OCI-LY7 (cell line): ENCODE measurements around the gene TRAF2. TPM values are rescaled to one million over a fixed set of nuclear protein-coding genes. Genes with fewer than 3 reads are reported as not detected.
A peak's percentile ranks its signal among the peaks of the same experiment; 100 is the strongest.
"Not testable (repeated sequence)": the region's sequence is repeated elsewhere in the genome, so short reads cannot be mapped to it uniquely, and the experiment has no call there.

Experiments used
- BruUV-seq: library from RNA; stranded (reverse); fragments of 400-500 nt; replicated peaks from 2 replicates; lab custom pipeline; 2021; lab: Mats Ljungman, UMichigan
- CTCF ChIA-PET: fragments of 300-600 bp; sonication (Branson Sonifier 250); formaldehyde crosslinking; loops from one replicate; lab custom pipeline; 2022; ENCODE audit warnings: antibody characterized with exemption; ENCODE audit not compliant: unreplicated experiment; lab: Charles Lee
- POLR2A ChIA-PET: fragments of 300-600 bp; sonication (Branson Sonifier 250); formaldehyde crosslinking; loops from one replicate; lab custom pipeline; 2022; ENCODE audit warnings: antibody characterized with exemption; lab: Charles Lee
- DNase-seq: peaks from one replicate; pipeline ENCODE4 v3.0.0-alpha.2; 2015; ENCODE audit warnings: low spot score
- H2AFZ ChIP-seq: fragments of 200-600 bp; sonication (generic), shearing (Covaris generic); 2 replicates; pipeline ENCODE4 v1.6.1; 2014; ENCODE audit warnings: mild to moderate bottlenecking, antibody characterized with exemption, low read length, moderate library complexity
- H3K27ac ChIP-seq: fragments of 200-600 bp; sonication (generic); 2 replicates; pipeline ENCODE4 v1.5.1; 2014; ENCODE audit warnings: mixed run types, low read depth, mild to moderate bottlenecking, moderate library complexity, low read length, inconsistent platforms; ENCODE audit not compliant: poor library complexity, severe bottlenecking
- H3K36me3 ChIP-seq: fragments of 200-600 bp; sonication (generic); 2 replicates; pipeline ENCODE4 v1.6.1; 2014; ENCODE audit warnings: mild to moderate bottlenecking, antibody characterized with exemption, low read length, moderate library complexity, mixed read lengths; ENCODE audit not compliant: insufficient read depth
- H3K4me1 ChIP-seq: fragments of 200-600 bp; sonication (generic); 2 replicates; pipeline ENCODE4 v1.5.1; 2014; ENCODE audit warnings: mild to moderate bottlenecking, low read length; ENCODE audit not compliant: insufficient read depth, poor library complexity, severe bottlenecking
- H3K4me2 ChIP-seq: fragments of 200-600 bp; sonication (generic); 2 replicates; pipeline ENCODE4 v1.6.1; 2014; ENCODE audit warnings: mild to moderate bottlenecking, low read length
- H3K4me3 ChIP-seq: fragments of 200-600 bp; sonication (generic); 2 replicates; pipeline ENCODE4 v1.5.1; 2014; ENCODE audit warnings: mild to moderate bottlenecking, low read depth, low read length; ENCODE audit not compliant: poor library complexity, severe bottlenecking
- H3K79me2 ChIP-seq: fragments of 200-600 bp; sonication (generic); 2 replicates; pipeline ENCODE4 v1.6.1; 2016; ENCODE audit warnings: low read depth, mild to moderate bottlenecking, low read length, moderate library complexity, mixed read lengths; ENCODE audit not compliant: insufficient read depth
- H3K9me2 ChIP-seq: fragments of 200-600 bp; sonication (generic); 2 replicates; pipeline ENCODE4 v1.6.1; 2016; ENCODE audit warnings: mild to moderate bottlenecking, low read length, mixed read lengths; ENCODE audit not compliant: insufficient read depth
- H3K9me3 ChIP-seq: fragments of 200-600 bp; sonication (generic); 2 replicates; pipeline ENCODE4 v1.6.1; 2014; ENCODE audit warnings: mild to moderate bottlenecking, mixed run types, low read length, mixed read lengths
- H4K20me1 ChIP-seq: fragments of 200-600 bp; sonication (generic); 2 replicates; pipeline ENCODE4 v1.6.1; 2014; ENCODE audit warnings: mild to moderate bottlenecking, antibody characterized with exemption, low read length, moderate library complexity, mixed read lengths; ENCODE audit not compliant: insufficient read depth
- CTCF ChIP-seq: fragments of 200-600 bp; sonication (generic); conservative IDR thresholded peaks from 2 replicates; pipeline ENCODE4 v1.5.1; 2014; ENCODE audit warnings: mild to moderate bottlenecking, antibody characterized with exemption, low read length, moderate library complexity, mixed read lengths
- EZH2phosphoT487 ChIP-seq: fragments of 200-600 bp; sonication (generic); IDR thresholded peaks from 2 replicates; pipeline ENCODE4 v1.6.1; 2018; ENCODE audit warnings: low read depth, borderline replicate concordance, mild to moderate bottlenecking, mixed run types, antibody characterized with exemption, low read length, moderate library complexity, mixed read lengths
- intact Hi-C: fragments of 100-400 bp; cut with micrococcal nuclease; formaldehyde crosslinking; loops from one replicate; pipeline ENCODE4 v1.10.0; 2022; ENCODE audit not compliant: unreplicated experiment
- total RNA-seq, 2 experiments: library from RNA; depleted of rRNA in 1 of 2; stranded (reverse); fragments of >200 nt in 1 of 2; shearing (Covaris generic) in 1 of 2; gene quantifications; 2 replicates each; pipeline ENCODE4 v1.2.3, GENCODE V29; 2014 to 2022

Gene TRAF2
- total RNA-seq, 2 experiments from 2014 or later: 31.4 to 40.5 TPM

- Histone ChIP-seq H3K27ac (no peak overlapping the region), H3K4me1 (peaks cover 21% of the 10 kb centered on the region), H3K4me2 (peak overlapping the region; percentile 39; the same call in 1 of the 2 replicates), H3K9me3 (no peaks in the 10 kb centered on the region), H4K20me1 (no peaks in the 10 kb centered on the region), H3K4me3 (no peak overlapping the region), H3K9me2 (no peaks in the 10 kb centered on the region), H3K79me2 (no peaks in the 10 kb centered on the region), H3K36me3 (no peaks in the 10 kb centered on the region), H2AFZ (no peak overlapping the region)
- TF ChIP-seq EZH2phosphoT487 (no peak), CTCF (no peak)
- intact Hi-C loops: no loop called here
- peak; percentile 27 for DNase-seq
- CTCF ChIA-PET: no interaction called here
- no TSS peak for BruUV-seq
- POLR2A ChIA-PET: no interaction called here
These were observed 4.6 kb upstream of the TRAF2 start for GRCh38 chr9:136881691-136882108.

- no TSS peak for BruUV-seq
- Histone ChIP-seq H3K36me3 (no peaks in the 10 kb centered on the region), H3K9me2 (no peaks in the 10 kb centered on the region), H2AFZ (no peak overlapping the region), H3K9me3 (no peaks in the 10 kb centered on the region), H3K79me2 (peaks cover 5% of the 10 kb centered on the region), H3K4me3 (no peak overlapping the region), H4K20me1 (no peaks in the 10 kb centered on the region), H3K27ac (no peak overlapping the region), H3K4me1 (peaks cover 21% of the 10 kb centered on the region), H3K4me2 (peak overlapping the region; percentile 39)
- POLR2A ChIA-PET: no interaction called here
- intact Hi-C loops: no loop called here
- peak; percentile 25 for DNase-seq
- CTCF ChIA-PET: interaction anchor here (0.6 kb wide), 1 partner anchor 114 kb away, joined by 6 read pairs; no protein-coding TSS in a partner anchor
- TF ChIP-seq EZH2phosphoT487 (no peak), CTCF (no peak)
These were observed 4.0 kb upstream of the TRAF2 start for GRCh38 chr9:136882109-136882946.

- H3K4me1 ChIP-seq: peaks cover 21% of the 10 kb centered on the region
- peaks cover 11% of the 10 kb centered on the region for H3K79me2 ChIP-seq
- H4K20me1 ChIP-seq, H3K9me2 ChIP-seq, POLR2A ChIA-PET, H3K27ac ChIP-seq, CTCF ChIA-PET, H3K4me3 ChIP-seq, H3K9me3 ChIP-seq, H3K36me3 ChIP-seq, BruUV-seq, intact Hi-C loops, H2AFZ ChIP-seq, H3K4me2 ChIP-seq, DNase-seq: not testable (repeated sequence)
These were observed 3.4 kb upstream of the TRAF2 start for GRCh38 chr9:136882947-136883283.

GRCh38 chr9:136883670-136884069 lies 2.6 kb upstream of the TRAF2 start:
- H3K27ac ChIP-seq, intact Hi-C loops, H3K9me3 ChIP-seq, H4K20me1 ChIP-seq, POLR2A ChIA-PET, H3K4me3 ChIP-seq, H3K9me2 ChIP-seq, H3K36me3 ChIP-seq, DNase-seq, CTCF ChIA-PET, H2AFZ ChIP-seq, BruUV-seq, H3K4me2 ChIP-seq: not testable (repeated sequence)
- Histone ChIP-seq H3K4me1 (peaks cover 21% of the 10 kb centered on the region), H3K79me2 (peaks cover 18% of the 10 kb centered on the region)
